Stimulated activated naive B cell treated with anti-CD40 and anti-IgM and Interleukin-4, amounts not matched to agents 10 μg/mL and 1 μg/mL and 100 μg/mL, for 72 hours (primary cell): Measurements from ENCODE around the gene CHTF8.

Source experiments
- ATAC-seq, 2 donors: fragments of 150-1000 bp; cut with Tn5 transposase; replicated peaks; 2 replicates each; pipeline ENCODE4 v1.10.0; 2021; ENCODE audit warnings: moderate library complexity in 1 of 2
- DNase-seq: peaks from one replicate; pipeline ENCODE4 v3.0.0; 2021
- H3K27ac Mint-ChIP-seq: one replicate; pipeline ENCODE4 v1.8.0; 2022; ENCODE audit warnings: mild to moderate bottlenecking, mixed read lengths
- H3K27me3 Mint-ChIP-seq, 2 donors: one replicate each; pipeline ENCODE4 v1.8.0; 2022; ENCODE audit warnings: mixed read lengths in 2 of 2
- H3K36me3 Mint-ChIP-seq, 2 donors: one replicate each; pipeline ENCODE4 v1.8.0; 2022; ENCODE audit warnings: mixed read lengths in 2 of 2, mild to moderate bottlenecking in 1 of 2
- H3K4me1 Mint-ChIP-seq, 2 donors: one replicate each; pipeline ENCODE4 v1.8.0; 2022; ENCODE audit warnings: mixed read lengths in 2 of 2, mild to moderate bottlenecking in 1 of 2
- H3K4me3 Mint-ChIP-seq, 2 donors: one replicate each; pipeline ENCODE4 v1.8.0; 2022; ENCODE audit warnings: mild to moderate bottlenecking in 2 of 2, mixed read lengths in 2 of 2, moderate library complexity in 1 of 2
- H3K9me3 Mint-ChIP-seq, 2 donors: one replicate each; pipeline ENCODE4 v1.8.0; 2022; ENCODE audit warnings: mixed read lengths in 2 of 2, mild to moderate bottlenecking in 1 of 2

CHTF8 gene, protein sequence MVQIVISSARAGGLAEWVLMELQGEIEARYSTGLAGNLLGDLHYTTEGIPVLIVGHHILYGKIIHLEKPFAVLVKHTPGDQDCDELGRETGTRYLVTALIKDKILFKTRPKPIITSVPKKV

DNA sequence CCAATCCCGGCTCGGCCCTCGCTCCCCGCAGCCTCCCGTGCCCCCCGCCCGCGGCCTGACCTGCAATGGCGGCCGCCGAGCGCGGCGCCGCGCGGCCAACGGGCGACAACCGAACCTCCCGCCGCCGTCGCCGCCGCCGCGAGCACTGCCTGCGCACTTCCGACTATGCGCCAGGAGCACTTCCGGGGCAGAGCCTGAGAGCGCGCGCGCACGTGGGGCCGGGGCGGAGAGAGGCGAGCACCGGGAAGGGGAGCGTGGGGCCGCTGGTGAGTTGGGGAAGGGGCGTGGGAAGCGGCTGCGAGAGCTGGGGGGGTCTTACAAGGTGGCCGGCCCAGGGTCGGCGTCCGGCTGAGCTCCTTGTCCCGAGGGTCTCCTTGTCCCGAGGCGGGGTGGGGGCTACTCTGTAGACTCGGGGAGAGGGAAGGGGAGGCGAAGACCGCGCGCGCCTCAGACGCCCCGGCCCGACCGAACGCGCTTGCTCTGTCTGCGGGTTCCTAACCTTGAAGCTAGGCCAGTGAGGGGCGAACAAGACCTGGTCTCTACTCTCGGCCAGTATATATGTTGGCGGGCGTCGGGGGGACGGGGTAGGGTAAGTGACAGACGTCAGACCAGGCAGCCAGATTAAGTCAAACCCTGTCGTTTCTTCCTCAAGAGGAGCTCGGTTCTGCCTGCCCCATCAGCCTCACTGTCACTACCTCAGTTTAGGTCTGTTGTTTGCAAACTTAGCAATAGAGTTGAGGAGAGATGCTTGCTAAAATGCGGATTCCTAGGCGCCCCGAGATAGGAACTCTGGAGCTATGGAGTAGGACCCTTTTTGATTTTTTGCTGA is at the start of gene CHTF8, which contains the start of gene UTP4:
CHTF8 (minus strand) TSS at position 165 of the 829 bp plus-strand sequence. CDS start 11,130 bp downstream, outside the sequence.
UTP4 (plus strand) TSS at position 226 of the 829 bp plus-strand sequence. CDS start 811 bp downstream, outside the sequence.
- Mint-ChIP-seq H3K9me3 (no peaks in the 10 kb centered on the region), H3K27me3 (no peaks in the 10 kb centered on the region), H3K4me3 (peak within 1 kb of the TSS; percentile 97 to 98), H3K27ac (peak within 1 kb of the TSS; percentile 95), H3K4me1 (peaks cover 28 to 58% of the 10 kb centered on the region in 2 donors), H3K36me3 (peaks cover 22 to 39% of the 10 kb centered on the region in 2 donors)
- ATAC-seq = peak; percentile 96
- peak; percentile 83 for DNase-seq

DNA sequence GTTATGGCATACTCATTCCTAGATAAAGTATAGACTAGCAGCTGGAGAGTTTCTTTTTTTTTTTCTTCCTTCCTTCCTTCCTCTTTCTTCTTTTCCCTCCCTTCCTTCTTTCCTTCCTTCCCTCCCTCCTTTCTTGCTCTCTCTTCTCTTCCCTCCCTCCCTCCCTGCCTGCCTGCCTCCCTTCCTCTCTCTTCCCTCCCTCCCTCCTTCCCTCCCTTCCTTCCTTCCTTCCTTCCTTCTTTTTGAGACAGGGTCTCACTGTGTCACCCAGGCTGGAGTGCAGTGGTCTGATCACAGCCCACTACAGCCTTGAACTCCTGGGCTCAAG is 47.6 kb upstream of the CHTF8 start:
- Mint-ChIP-seq H3K9me3 (no peaks in the 10 kb centered on the region), H3K27ac (peak overlapping the region; percentile 26), H3K4me3 (no peak overlapping the region), H3K27me3 (no peaks in the 10 kb centered on the region), H3K36me3 (peaks cover 29 to 53% of the 10 kb centered on the region in 2 donors), H3K4me1 (peaks cover 8 to 13% of the 10 kb centered on the region in 2 donors)
- DNase-seq = no peak
- no peak for ATAC-seq

DNA sequence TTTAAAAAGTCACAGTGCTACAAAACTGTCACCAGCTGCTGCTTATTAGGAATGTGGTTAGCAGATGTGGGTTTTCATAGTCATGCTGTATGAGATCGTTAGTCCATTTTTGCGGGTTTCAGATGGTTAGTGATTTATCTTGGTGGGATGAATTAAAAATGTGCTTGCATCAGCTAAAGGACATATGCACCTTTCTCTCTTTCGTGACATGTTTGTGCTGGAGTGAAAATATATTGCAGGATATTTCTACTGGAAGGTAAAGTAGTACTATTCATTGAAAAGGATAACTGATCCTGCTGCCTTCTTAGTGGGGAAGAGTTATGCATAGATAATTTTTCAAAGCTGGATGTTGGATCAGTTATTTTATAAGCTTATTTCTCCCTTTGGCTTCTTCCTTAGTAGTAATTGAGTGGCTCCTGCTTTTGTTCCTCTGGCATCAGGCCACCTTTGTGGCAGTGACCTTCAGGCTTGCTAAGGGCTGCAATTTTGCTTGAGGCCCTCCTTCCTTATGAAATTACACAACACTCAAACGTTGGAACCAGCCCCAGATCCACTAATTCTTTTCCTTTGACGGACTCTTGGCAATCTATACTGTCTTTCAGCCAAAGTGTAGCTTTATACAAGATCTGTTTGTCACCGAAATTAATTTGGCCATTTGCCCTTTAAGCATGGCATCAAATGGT is 47.1 kb upstream of the CHTF8 start:
- DNase-seq (no peak), ATAC-seq (no peak)
- Mint-ChIP-seq H3K4me3 (no peak overlapping the region), H3K27ac (no peak overlapping the region), H3K36me3 (peaks cover 26 to 48% of the 10 kb centered on the region in 2 donors), H3K9me3 (no peaks in the 10 kb centered on the region), H3K4me1 (peaks cover 6 to 9% of the 10 kb centered on the region in 2 donors), H3K27me3 (no peaks in the 10 kb centered on the region)

DNA sequence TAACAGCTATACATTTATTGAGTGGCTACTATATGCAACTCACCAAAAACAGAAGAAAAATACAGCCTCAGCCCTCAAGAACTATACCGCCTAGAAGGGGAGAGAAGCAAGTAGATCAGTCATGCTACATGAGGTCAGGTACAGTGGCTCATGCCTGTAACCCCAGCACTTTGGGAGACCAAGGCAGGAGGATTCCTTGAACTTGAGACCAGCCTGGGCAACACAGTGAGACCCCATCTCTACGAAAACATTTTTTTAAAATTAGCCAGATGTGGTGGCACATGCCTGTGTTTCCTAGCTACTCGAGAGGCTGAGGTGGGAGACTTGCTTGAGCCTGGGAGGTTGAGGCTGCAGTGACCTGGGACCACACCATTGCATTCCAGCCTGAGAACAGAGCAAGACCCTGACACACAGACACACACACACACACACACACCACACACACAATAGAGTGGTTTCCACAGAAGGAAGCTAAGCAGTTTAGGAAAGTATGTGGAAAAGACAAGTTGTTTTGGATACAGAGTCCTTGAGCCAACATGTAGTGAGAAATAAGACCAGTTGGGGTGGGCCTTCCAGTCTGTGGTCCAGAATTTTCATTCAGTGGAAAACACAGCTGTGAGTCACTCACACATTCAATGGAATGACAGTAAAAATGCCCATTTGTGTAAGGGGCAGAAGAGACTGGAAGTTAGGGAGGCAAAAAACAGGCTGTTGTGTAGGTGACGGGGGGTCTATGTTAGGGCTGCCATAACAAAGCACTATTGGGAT is 43.8 kb upstream of the CHTF8 start:
- H3K4me1 Mint-ChIP-seq = peaks cover 16 to 17% of the 10 kb centered on the region in 2 donors
- no peaks in the 10 kb centered on the region for H3K27me3 Mint-ChIP-seq
- ATAC-seq (no peak), DNase-seq (no peak)
- no peak overlapping the region for H3K4me3 Mint-ChIP-seq
- no peaks in the 10 kb centered on the region for H3K9me3 Mint-ChIP-seq
- H3K36me3 Mint-ChIP-seq = peaks cover 32 to 49% of the 10 kb centered on the region in 2 donors
- no peak overlapping the region for H3K27ac Mint-ChIP-seq

DNA sequence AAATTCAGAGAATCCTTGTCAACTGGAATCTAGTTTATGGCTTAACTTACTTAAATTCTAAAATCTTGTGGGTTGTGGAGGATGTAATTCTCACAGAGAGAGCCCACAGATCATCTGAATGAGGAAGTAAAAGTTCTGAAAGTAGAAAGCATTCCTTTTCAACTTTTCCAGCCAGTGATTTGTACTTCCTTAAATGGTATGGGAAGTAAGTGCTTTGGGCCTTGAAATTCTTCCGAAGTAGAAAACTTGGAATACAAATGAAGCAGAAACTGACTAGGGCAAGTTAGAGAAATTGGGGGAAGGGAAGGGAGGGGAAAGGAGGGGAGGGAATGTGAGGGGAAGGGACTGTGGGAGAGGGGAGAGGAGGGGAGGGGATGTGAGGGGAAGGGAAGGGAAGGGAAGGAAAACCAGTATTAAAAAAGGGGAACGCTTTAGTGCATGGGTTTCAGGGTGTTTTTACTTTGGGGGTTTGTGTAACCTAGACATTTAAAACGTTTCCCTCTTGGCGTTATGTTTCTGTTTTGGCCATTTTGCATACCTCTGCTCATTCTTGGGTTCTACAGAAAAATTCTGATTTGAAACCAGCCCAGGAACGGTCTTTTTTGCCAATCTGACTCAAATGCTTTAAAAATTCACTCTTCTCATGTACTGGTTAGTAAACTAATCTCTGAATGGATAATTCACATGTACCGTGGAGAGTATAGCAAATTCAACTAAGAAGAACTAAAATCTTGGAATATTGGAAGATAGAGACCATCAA is 39.1 kb upstream of the CHTF8 start:
- Mint-ChIP-seq H3K9me3 (no peaks in the 10 kb centered on the region), H3K27ac (no peak overlapping the region), H3K27me3 (no peaks in the 10 kb centered on the region), H3K4me3 (peak overlapping the region in 1 of 2 donors; percentile 51), H3K4me1 (peaks cover 16 to 26% of the 10 kb centered on the region in 2 donors), H3K36me3 (peaks cover 44 to 66% of the 10 kb centered on the region in 2 donors)
- DNase-seq = no peak
- ATAC-seq = peak in 1 of 2 donors; percentile 29

DNA sequence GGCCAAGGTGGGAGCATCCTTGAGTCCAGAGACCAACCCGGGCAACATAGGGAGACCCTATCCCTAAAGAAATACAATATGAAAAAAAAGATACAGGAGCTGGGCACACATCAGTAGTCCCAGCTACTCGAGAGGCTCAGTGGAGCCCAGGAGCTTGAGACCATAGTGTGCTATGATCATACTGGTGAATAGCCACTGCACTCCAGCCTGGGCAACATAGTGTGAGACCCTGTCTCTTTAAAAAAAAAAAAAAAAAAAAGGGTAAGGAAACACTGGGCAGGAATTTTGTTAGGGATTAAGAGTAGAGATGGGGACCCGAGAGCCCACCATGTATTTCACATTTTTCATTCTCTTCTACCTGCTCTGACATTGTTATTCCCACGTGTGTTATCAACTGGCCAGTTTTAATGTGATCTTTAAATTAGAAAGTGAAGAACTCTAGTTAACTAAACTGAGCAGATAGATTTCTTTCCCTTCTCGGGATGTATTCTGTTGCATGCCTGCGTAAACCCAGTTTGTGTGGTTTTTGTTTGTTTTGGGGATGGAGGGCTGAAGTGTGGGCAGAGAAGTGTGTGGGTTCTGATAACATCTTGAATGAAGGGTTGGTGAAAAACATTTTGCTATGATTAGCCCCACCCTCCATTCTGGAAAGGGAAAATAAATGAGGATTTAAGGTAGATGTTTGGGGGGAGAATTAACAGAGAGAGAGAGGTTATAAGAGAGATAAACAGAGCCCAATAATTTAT is 37.4 kb upstream of the CHTF8 start:
- peaks cover 20 to 33% of the 10 kb centered on the region in 2 donors for H3K4me1 Mint-ChIP-seq
- H3K27ac Mint-ChIP-seq = no peak overlapping the region
- no peak overlapping the region for H3K4me3 Mint-ChIP-seq
- peaks cover 48 to 70% of the 10 kb centered on the region in 2 donors for H3K36me3 Mint-ChIP-seq
- no peak for DNase-seq
- ATAC-seq = no peak
- no peaks in the 10 kb centered on the region for H3K9me3 Mint-ChIP-seq
- H3K27me3 Mint-ChIP-seq = no peaks in the 10 kb centered on the region

DNA sequence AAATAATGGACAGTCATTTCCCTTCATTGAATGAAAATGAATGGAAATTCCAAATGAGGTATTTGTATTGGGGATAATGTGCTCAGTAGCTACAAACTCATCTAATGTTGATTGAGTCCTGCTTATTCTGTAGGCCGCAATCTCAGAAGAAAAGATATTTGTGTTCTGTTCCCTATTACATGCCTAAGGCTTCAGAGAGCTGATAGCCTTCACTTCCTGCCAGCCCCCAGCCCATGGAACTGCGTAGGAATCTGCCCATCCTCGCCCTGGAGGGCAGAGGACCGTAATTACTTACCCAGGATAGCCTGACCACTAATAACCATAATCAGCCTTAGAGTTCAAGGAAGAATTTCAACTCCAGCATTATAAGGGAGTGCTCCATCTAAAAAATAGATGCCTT is 36.7 kb upstream of the CHTF8 start:
- no peaks in the 10 kb centered on the region for H3K9me3 Mint-ChIP-seq
- no peaks in the 10 kb centered on the region for H3K27me3 Mint-ChIP-seq
- DNase-seq (no peak), ATAC-seq (no peak)
- no peak overlapping the region for H3K4me3 Mint-ChIP-seq
- H3K36me3 Mint-ChIP-seq = peaks cover 51 to 72% of the 10 kb centered on the region in 2 donors
- peaks cover 20 to 33% of the 10 kb centered on the region in 2 donors for H3K4me1 Mint-ChIP-seq
- H3K27ac Mint-ChIP-seq = no peak overlapping the region

DNA sequence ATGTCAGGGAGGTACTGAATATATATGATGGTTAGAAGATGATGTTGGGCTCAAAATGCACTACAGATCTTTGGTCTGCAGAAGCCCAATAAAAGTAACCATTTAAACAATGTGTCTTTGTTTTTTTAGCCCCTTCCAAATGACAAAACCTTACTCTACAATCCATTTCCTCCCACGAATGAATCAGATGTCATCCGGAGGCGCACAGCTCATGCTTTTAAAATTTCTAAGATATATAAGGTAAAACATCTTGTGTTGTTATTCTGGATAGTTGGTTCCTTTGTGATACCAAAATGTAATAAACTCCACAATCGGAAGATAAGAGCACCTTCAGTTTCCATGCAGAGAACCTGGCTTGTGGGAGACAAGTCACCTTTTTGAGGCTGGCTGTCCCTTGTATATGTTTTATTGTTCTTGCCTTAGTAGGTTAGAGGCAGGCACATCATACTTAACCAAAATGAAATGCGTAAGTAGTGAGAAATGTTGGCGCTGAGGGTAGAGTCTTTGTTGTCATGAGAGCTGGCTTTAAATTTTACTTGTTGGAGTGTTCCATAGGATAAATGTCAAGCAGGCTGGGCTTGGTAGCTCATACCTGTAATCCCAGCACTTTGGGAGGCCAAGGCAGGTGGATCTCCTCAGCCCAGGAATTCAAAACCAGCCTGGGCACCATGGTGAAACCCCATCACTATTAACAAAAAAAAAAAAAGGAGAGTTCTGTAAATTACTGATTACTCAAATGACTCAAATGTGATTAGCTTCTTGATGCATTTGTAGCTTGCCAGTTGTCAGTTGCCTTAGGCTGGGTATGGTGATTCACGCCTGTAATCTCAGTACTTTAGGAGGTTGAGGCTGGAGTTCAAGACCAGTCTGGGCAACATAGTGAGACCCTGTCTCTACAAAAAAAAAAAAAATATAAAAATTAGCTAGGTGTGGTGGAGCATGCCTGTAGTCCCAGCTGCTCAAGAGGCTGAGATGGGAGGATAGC is 34.9 kb upstream of the CHTF8 start:
- Mint-ChIP-seq H3K4me3 (no peak overlapping the region), H3K27ac (no peak overlapping the region), H3K36me3 (peaks cover 55 to 77% of the 10 kb centered on the region in 2 donors), H3K9me3 (no peaks in the 10 kb centered on the region), H3K4me1 (peaks cover 17 to 33% of the 10 kb centered on the region in 2 donors), H3K27me3 (no peaks in the 10 kb centered on the region)
- ATAC-seq (no peak), DNase-seq (no peak)

DNA sequence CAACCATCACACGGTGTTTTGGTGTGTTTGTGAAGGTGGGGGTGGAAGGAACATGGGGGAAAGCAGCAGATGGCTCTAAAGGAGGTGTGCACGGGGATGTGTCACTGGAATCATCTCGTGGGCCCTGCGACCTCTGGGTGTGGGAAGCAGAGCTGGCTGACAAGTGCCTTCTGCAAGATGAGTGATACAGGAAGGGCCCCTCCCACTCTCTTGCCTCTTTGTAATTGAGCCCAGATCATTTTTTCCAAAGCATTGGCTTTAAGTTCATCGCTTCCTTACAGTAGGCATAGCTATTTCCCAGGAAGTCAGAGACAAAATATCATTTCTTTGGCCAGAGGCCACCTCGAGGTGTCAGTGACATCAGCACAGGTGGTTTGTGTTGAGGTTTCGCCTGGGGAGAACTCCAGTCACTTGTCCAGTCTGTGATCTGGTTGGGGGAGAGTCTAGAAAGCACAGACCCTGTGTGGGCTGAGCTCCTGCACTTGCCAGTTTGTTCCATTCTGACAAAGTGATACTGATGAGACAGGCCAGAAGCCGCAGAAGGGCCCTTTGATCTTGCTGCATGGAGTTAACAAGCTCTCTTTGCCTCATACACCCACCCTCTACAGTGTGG is 33.9 kb upstream of the CHTF8 start:
- peak; percentile 53 to 69 for ATAC-seq
- Mint-ChIP-seq H3K9me3 (no peaks in the 10 kb centered on the region), H3K4me3 (no peak overlapping the region), H3K27me3 (no peaks in the 10 kb centered on the region), H3K27ac (no peak overlapping the region), H3K4me1 (peaks cover 11 to 26% of the 10 kb centered on the region in 2 donors), H3K36me3 (peaks cover 56 to 77% of the 10 kb centered on the region in 2 donors)
- DNase-seq = no peak

DNA sequence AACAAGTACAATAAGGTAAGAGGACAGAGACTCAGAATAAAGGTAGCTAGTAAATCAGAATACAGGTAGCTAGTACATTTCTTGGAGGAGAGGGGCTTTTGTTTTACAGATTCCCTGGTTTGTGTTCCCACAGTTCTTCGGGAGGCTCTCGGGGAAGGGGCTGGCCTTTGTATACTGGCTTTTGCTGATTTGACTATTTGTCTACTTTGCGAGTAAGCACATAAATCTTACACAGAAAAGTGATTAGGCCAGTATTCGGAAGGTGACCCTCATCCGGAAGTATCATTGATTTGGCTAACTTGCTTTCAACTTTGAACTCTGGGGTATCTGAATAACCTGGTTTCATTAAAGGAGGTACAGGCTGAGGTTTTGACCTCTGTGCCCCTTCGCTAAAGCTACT is 33.2 kb upstream of the CHTF8 start:
- Mint-ChIP-seq H3K27me3 (no peaks in the 10 kb centered on the region), H3K27ac (no peak overlapping the region), H3K9me3 (no peaks in the 10 kb centered on the region), H3K4me1 (peaks cover 6 to 19% of the 10 kb centered on the region in 2 donors), H3K4me3 (no peak overlapping the region), H3K36me3 (peaks cover 52 to 77% of the 10 kb centered on the region in 2 donors)
- ATAC-seq = no peak
- DNase-seq = no peak

DNA sequence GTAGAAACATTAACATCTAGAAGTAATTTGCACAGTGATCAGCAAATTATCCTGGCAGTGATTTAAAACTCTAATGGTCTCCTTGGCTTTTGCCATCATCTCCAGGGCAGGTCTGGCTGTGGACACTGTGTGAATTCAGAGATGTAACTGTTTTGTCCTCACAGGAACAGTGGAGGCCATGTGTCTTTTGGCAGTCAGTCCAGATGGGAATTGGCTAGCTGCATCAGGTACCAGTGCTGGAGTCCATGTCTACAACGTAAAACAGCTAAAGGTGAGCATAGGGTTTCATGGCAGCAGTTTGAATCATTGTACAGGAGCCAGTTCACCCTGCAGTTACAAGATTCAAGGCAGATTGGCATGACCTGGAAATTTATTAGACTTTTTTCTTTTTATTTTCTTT is 27.8 kb upstream of the CHTF8 start:
- Mint-ChIP-seq H3K36me3 (peaks cover 54 to 68% of the 10 kb centered on the region in 2 donors), H3K4me1 (peaks cover 0 to 2% of the 10 kb centered on the region in 2 donors), H3K27me3 (no peaks in the 10 kb centered on the region), H3K27ac (no peak overlapping the region), H3K4me3 (no peak overlapping the region), H3K9me3 (no peaks in the 10 kb centered on the region)
- ATAC-seq = no peak
- no peak for DNase-seq

DNA sequence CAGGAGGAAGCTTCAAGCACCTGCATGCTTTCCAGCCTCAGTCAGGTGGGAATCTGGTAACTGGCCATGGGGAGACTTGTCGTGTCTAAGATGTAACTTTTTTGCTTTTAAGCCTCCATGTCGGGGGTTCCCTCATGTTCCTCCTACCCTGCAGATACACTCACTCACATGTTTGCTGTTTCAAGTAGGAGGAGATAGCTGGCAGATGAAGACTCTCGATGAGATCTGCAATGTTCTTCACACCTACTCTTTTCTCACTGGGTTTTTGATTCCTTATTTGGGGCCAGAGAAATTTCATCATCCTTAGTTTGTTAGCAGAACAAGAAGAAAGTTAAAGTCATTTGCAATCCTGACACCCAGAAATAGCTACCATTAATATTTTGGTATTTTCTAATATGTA is 24.8 kb upstream of the CHTF8 start:
- Mint-ChIP-seq H3K27me3 (no peaks in the 10 kb centered on the region), H3K4me1 (peaks cover 0 to 2% of the 10 kb centered on the region in 2 donors), H3K9me3 (no peaks in the 10 kb centered on the region), H3K4me3 (no peak overlapping the region), H3K27ac (no peak overlapping the region), H3K36me3 (peaks cover 49 to 66% of the 10 kb centered on the region in 2 donors)
- ATAC-seq (no peak), DNase-seq (no peak)
